A549 (cell line): ENCODE data around the gene USP32. TPM values are rescaled to one million over a fixed set of nuclear protein-coding genes. Genes with fewer than 3 reads are reported as not detected.

Experiments
- ATAC-seq, 2 experiments: fragments of 200-7000 bp in 1 of 2; fragments of >200 bp in 1 of 2; cut with Nextera tagmentation in 1 of 2; cut with Tn5 transposase in 1 of 2; 3 replicates each; pipeline versions ENCODE4 v1.8.0 to v1.9.1; 2018 to 2020; ENCODE audit warnings: mild to moderate bottlenecking in 1 of 2, moderate library complexity in 1 of 2
- CTCF ChIA-PET: fragments of 300-600 bp; sonication (Branson Sonifier 250); formaldehyde crosslinking; extraction: SDS; loops from one replicate; lab custom pipeline; 2021; ENCODE audit warnings: antibody characterized with exemption, inconsistent platforms; lab: Yijun Ruan, JAX
- POLR2A ChIA-PET: fragments of 350-600 bp; formaldehyde crosslinking; extraction: SDS; loops from one replicate; lab custom pipeline; 2021; ENCODE audit warnings: antibody characterized with exemption, inconsistent platforms; lab: Yijun Ruan, JAX
- DNase-seq, 2 experiments: peaks; one replicate each; pipeline versions ENCODE4 v3.0.0 to v3.0.0-alpha.2; 2011 to 2016; ENCODE audit warnings: low read depth in 1 of 2, low spot score in 1 of 2
- FAIRE-seq: peaks from 2 replicates; lab custom pipeline; 2011; peaks lifted over from hg19 to GRCh38; lab: Jason Lieb, UNC
- H3K27ac ChIP-seq, 2 experiments: fragments of >200 bp; sonication (Bioruptor Twin); formaldehyde crosslinking; 3 replicates each; pipeline ENCODE4 v1.5.1; 2016 to 2017
- H3K4me1 ChIP-seq: fragments of >200 bp; sonication (Bioruptor Twin); formaldehyde crosslinking; 3 replicates; pipeline ENCODE4 v1.6.1; 2016
- H3K4me2 ChIP-seq: fragments of >200 bp; sonication (Bioruptor Twin); formaldehyde crosslinking; 3 replicates; pipeline ENCODE4 v1.6.1; 2016
- H3K4me3 ChIP-seq: fragments of >200 bp; sonication (Bioruptor Twin); formaldehyde crosslinking; 3 replicates; pipeline ENCODE4 v1.5.1; 2016
- H3K9me3 ChIP-seq: fragments of >200 bp; sonication (Bioruptor Twin); formaldehyde crosslinking; 3 replicates; pipeline ENCODE4 v1.6.1; 2016
- BHLHE40 ChIP-seq: IDR thresholded peaks from 2 replicates; pipeline ENCODE4 v1.6.1; 2012; ENCODE audit warnings: low read depth, low read length, inconsistent platforms
- CBX2 ChIP-seq: fragments of 200-600 bp; sonication (generic); IDR thresholded peaks from 2 replicates; pipeline ENCODE4 v1.6.1; 2016; ENCODE audit warnings: low read depth, mild to moderate bottlenecking, borderline replicate concordance
- EHMT2 ChIP-seq: fragments of 200-600 bp; sonication (generic); IDR thresholded peaks from 2 replicates; pipeline ENCODE4 v1.6.1; 2016; ENCODE audit warnings: antibody characterized with exemption, low read depth, mild to moderate bottlenecking, moderate library complexity
- EP300 ChIP-seq, 2 experiments: fragments of >200 bp; sonication (Bioruptor Twin); formaldehyde crosslinking; IDR thresholded peaks; 2 replicates in 1 of 2; 3 replicates in 1 of 2; pipeline ENCODE4 v1.6.1; 2016 to 2017
- ESRRA ChIP-seq: fragments of 150-350 bp; IDR thresholded peaks from 2 replicates; pipeline ENCODE4 v1.6.1; 2014; ENCODE audit warnings: mild to moderate bottlenecking, low read length, borderline replicate concordance
- FOXS1 ChIP-seq: fragments of 250-450 bp; sonication (Bioruptor Pico); IDR thresholded peaks from 2 replicates; pipeline ENCODE4 v1.5.0; 2020; ENCODE audit warnings: mild to moderate bottlenecking, moderate library complexity
- GATA3 ChIP-seq: IDR thresholded peaks from 2 replicates; pipeline ENCODE4 v1.6.1; 2012; ENCODE audit warnings: borderline replicate concordance
- HOXB5 ChIP-seq: fragments of 250-450 bp; sonication (Bioruptor Pico); IDR thresholded peaks from 2 replicates; pipeline ENCODE4 v1.5.0; 2020; ENCODE audit warnings: mild to moderate bottlenecking, moderate library complexity
- JUNB ChIP-seq: fragments of >200 bp; sonication (Bioruptor Twin); formaldehyde crosslinking; IDR thresholded peaks from 2 replicates; pipeline ENCODE4 v1.6.1; 2016
- KDM1A ChIP-seq: fragments of 200-600 bp; sonication (generic); IDR thresholded peaks from 2 replicates; pipeline ENCODE4 v1.6.1; 2016; ENCODE audit warnings: low read depth, mild to moderate bottlenecking
- MAFK ChIP-seq: fragments of 450-650 bp; IDR thresholded peaks from 2 replicates; pipeline ENCODE4 v1.6.1; 2014; ENCODE audit not compliant: partially characterized antibody
- MAZ ChIP-seq: fragments of 150-350 bp; IDR thresholded peaks from 2 replicates; pipeline ENCODE4 v1.6.1; 2014; ENCODE audit warnings: antibody characterized with exemption, low read depth, low read length, borderline replicate concordance
- MYC ChIP-seq: IDR thresholded peaks from 2 replicates; pipeline ENCODE4 v1.6.1; 2012; ENCODE audit warnings: mild to moderate bottlenecking, inconsistent platforms, low read length, improper control_type of control experiment, borderline replicate concordance
- NR3C1 ChIP-seq: fragments of >200 bp; sonication (Bioruptor Twin); formaldehyde crosslinking; IDR thresholded peaks from 3 replicates; pipeline ENCODE4 v1.6.1; 2017
- PBX3 ChIP-seq: IDR thresholded peaks from 2 replicates; pipeline ENCODE4 v1.6.1; 2012
- PHF8 ChIP-seq: fragments of 200-600 bp; sonication (generic); IDR thresholded peaks from 2 replicates; pipeline ENCODE4 v1.6.1; 2016; ENCODE audit warnings: low read depth, mild to moderate bottlenecking, antibody characterized with exemption, moderate library complexity, borderline replicate concordance
- POLR2A ChIP-seq: IDR thresholded peaks from 2 replicates; pipeline ENCODE4 v1.6.1; 2012; ENCODE audit warnings: mild to moderate bottlenecking, low read length
- POLR2AphosphoS2 ChIP-seq: conservative IDR thresholded peaks from 2 replicates; pipeline ENCODE4 v1.6.1; 2012; ENCODE audit warnings: low read length, improper control_type of control experiment, inconsistent platforms
- RAD21 ChIP-seq, 2 experiments: fragments of >200 bp in 1 of 2; sonication (Bioruptor Twin) in 1 of 2; formaldehyde crosslinking in 1 of 2; IDR thresholded peaks in 1 of 2; conservative IDR thresholded peaks in 1 of 2; 2 replicates in 1 of 2; 3 replicates in 1 of 2; pipeline ENCODE4 v1.6.1; 2012 to 2018; ENCODE audit warnings: inconsistent platforms in 1 of 2
- RCOR1 ChIP-seq: fragments of 150-350 bp; IDR thresholded peaks from 2 replicates; pipeline ENCODE4 v1.6.1; 2014; ENCODE audit warnings: antibody characterized with exemption, low read length, low read depth
- SREBF2 ChIP-seq: fragments of 450-650 bp; IDR thresholded peaks from 2 replicates; pipeline ENCODE4 v1.6.1; 2014; ENCODE audit warnings: mild to moderate bottlenecking, moderate library complexity
- ZSCAN20 ChIP-seq: fragments of 250-450 bp; sonication (Bioruptor Pico); IDR thresholded peaks from 2 replicates; pipeline ENCODE4 v1.8.0; 2022; ENCODE audit warnings: mild to moderate bottlenecking, moderate library complexity
- WGBS: methylation state at CpG from one replicate; pipeline ENCODE4 v1.1.6; 2017; ENCODE audit errors: missing lambda C conversion rate; 5-methylcytosine and 5-hydroxymethylcytosine counted together
- polyA plus RNA-seq, 4 experiments: library from polyadenylated mRNA; depleted of rRNA in 3 of 4; stranded (reverse); fragments of >200 nt; fragmentation: RNase III in 1 of 4; extraction: RNeasy Plus Mini Kit Qiagen cat#74134 plus additional on column Dnase treatment in 1 of 4; gene quantifications; 2 replicates in 3 of 4; 3 replicates in 1 of 4; pipeline ENCODE4 v1.2.3, GENCODE V29; 2011 to 2017
- TF ChIP-seq, protein P1 (sequence below): fragments of >200 bp; sonication (Bioruptor Twin); formaldehyde crosslinking; IDR thresholded peaks from 3 replicates; pipeline ENCODE4 v1.6.1; 2016
- TF ChIP-seq, protein P2 (sequence below): IDR thresholded peaks from 2 replicates; pipeline ENCODE4 v1.6.1; 2012; ENCODE audit warnings: low read depth, borderline replicate concordance
- TF ChIP-seq, protein P3 (sequence below): fragments of >200 bp; sonication (Bioruptor Twin); formaldehyde crosslinking; IDR thresholded peaks from 2 replicates; pipeline ENCODE4 v1.6.1; 2016

USP32 gene
- polyA plus RNA-seq, 2 of the 4 experiments (the other 2 are of a cell fraction) = 35.4 to 52.2 TPM

DNA sequence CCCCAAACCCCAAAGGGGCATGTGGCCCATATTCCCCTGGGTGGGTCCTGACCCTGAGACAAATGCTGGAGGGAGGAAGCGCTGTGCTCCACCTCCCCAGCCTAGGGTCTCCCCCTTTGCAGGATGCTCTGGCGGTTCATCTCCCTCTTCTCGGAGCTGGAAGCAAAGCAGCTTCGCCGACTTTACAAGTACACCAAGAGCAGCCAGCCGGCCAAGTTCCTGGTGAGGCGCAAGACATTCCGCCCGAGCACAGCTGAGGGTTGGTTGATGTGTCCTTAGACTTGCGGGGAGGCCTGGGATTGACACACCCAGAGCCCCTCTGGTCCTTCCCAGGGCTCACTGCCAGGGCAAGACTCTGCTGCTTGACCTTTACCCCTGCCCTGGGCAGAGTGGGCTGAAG, 34.7 kb upstream of the USP32 start:
- Histone ChIP-seq H3K4me2 (no peak overlapping the region), H3K27ac (no peak overlapping the region), H3K4me1 (no peaks in the 10 kb centered on the region), H3K9me3 (no peaks in the 10 kb centered on the region), H3K4me3 (no peak overlapping the region)
- ATAC-seq (no peak), FAIRE-seq (no peak), DNase-seq (no peak)
- CTCF ChIA-PET = interaction anchor here (0.6 to 2.4 kb wide), 3 partner anchors 10 to 143 kb away, joined by 3 to 6 read pairs (median 4); no protein-coding TSS in a partner anchor
- no peak for TF ChIP-seq MAZ
- no peak for TF ChIP-seq NR3C1
- TF ChIP-seq JUNB = no peak
- TF ChIP-seq, protein P1, sequence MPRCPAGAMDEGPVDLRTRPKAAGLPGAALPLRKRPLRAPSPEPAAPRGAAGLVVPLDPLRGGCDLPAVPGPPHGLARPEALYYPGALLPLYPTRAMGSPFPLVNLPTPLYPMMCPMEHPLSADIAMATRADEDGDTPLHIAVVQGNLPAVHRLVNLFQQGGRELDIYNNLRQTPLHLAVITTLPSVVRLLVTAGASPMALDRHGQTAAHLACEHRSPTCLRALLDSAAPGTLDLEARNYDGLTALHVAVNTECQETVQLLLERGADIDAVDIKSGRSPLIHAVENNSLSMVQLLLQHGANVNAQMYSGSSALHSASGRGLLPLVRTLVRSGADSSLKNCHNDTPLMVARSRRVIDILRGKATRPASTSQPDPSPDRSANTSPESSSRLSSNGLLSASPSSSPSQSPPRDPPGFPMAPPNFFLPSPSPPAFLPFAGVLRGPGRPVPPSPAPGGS = no peak
- TF ChIP-seq MAFK = no peak
- TF ChIP-seq FOXS1 (CRISPR knock-in tag) = no peak
- no peak for TF ChIP-seq BHLHE40
- TF ChIP-seq, protein P2, sequence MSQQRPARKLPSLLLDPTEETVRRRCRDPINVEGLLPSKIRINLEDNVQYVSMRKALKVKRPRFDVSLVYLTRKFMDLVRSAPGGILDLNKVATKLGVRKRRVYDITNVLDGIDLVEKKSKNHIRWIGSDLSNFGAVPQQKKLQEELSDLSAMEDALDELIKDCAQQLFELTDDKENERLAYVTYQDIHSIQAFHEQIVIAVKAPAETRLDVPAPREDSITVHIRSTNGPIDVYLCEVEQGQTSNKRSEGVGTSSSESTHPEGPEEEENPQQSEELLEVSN = no peak
- no peak for TF ChIP-seq POLR2A
- no peak for TF ChIP-seq CBX2
- no peak for TF ChIP-seq GATA3
- TF ChIP-seq EHMT2 = no peak
- no peak for TF ChIP-seq RCOR1
- WGBS = 83% methylated on average over 9 of the region's 10 CpGs
- POLR2A ChIA-PET = no interaction called here

DNA sequence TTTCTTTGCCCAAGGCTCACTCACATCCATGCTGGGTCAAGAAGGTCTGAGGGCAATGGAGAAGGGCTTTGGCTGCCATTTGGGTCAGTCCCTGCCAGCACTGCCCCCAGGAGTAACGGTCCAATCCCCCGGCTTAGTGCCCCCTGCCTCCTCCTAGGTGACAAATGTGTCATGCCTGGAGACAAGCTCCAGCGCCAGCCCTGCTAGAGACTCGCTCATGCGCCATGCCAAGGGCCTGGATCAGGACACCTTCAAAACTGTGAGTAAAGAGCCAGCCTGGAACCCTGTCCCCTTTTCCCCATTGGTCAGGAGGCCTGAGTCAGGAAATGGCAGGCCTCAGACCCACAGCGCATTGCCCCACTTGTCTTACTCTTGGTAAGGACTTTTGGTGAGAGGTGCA, 33.7 kb upstream of the USP32 start:
- Histone ChIP-seq H3K4me2 (no peak overlapping the region), H3K4me3 (no peak overlapping the region), H3K4me1 (peaks cover 3% of the 10 kb centered on the region; the same call in 1 of the 3 replicates), H3K27ac (no peak overlapping the region), H3K9me3 (no peaks in the 10 kb centered on the region)
- ATAC-seq (no peak), DNase-seq (no peak), FAIRE-seq (no peak)
- TF ChIP-seq, protein P2 = no peak
- no peak for TF ChIP-seq KDM1A
- TF ChIP-seq RCOR1 = no peak
- TF ChIP-seq SREBF2 = no peak
- no peak for TF ChIP-seq ESRRA
- TF ChIP-seq MYC = no peak
- no peak for TF ChIP-seq POLR2A
- no peak for TF ChIP-seq RAD21 (conservative IDR thresholded peaks at IDR 0.05 in 1 of 2, IDR thresholded peaks at IDR 0.05 in 1 of 2)
- no peak for TF ChIP-seq MAZ
- TF ChIP-seq MAFK = no peak
- TF ChIP-seq EP300 (IDR thresholded peaks at IDR 0.05) = no peak
- TF ChIP-seq, protein P3, sequence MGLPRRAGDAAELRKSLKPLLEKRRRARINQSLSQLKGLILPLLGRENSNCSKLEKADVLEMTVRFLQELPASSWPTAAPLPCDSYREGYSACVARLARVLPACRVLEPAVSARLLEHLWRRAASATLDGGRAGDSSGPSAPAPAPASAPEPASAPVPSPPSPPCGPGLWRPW = no peak
- no peak for TF ChIP-seq PBX3
- TF ChIP-seq HOXB5 (CRISPR knock-in tag) = no peak
- TF ChIP-seq NR3C1 = no peak
- TF ChIP-seq ZSCAN20 (CRISPR knock-in tag) = no peak
- no peak for TF ChIP-seq PHF8
- no peak for TF ChIP-seq POLR2AphosphoS2
- ChIA-PET CTCF (interaction anchor here (0.9 to 2.4 kb wide), 3 partner anchors 144 to 284 kb away, joined by 3 to 6 read pairs (median 6); no protein-coding TSS in a partner anchor), POLR2A (no interaction called here)
- 71% methylated on average over 4 of the region's 6 CpGs for WGBS
